NCI-H1694 (cell line): ENCODE measurements around the gene OR5H1.
"Not testable (repeated sequence)": the region's sequence is repeated elsewhere in the genome, so short reads cannot be mapped to it uniquely, and the experiment has no call there.

ENCODE experiments used
- DNase-seq: peaks from one replicate; lab custom pipeline; 2025; lab: John Stamatoyannopoulos, UW

The OR5H1 gene

GRCh38 chr3:98130421-98130820, at the start of gene OR5H1:
TSS of gene OR5H1 (plus strand) at chr3:98130721. CDS start at chr3:98132698, 1,977 bp downstream.
- DNase-seq = no peak

- no peak for DNase-seq
Measured at GRCh38 chr3:98086873-98087272, 43.6 kb upstream of the OR5H1 start, which contains the start of gene OR5AC2. TSS of gene OR5AC2 (plus strand) at chr3:98087173. CDS start at chr3:98087173, 0 bp downstream.

- no peak for DNase-seq
Measured at GRCh38 chr3:98095882-98096281, 34.6 kb upstream of the OR5H1 start.

- DNase-seq = no peak
Measured at GRCh38 chr3:98099848-98100247, 30.7 kb upstream of the OR5H1 start.

GRCh38 chr3:98108162-98108561, 22.4 kb upstream of the OR5H1 start:
- no peak for DNase-seq

GRCh38 chr3:98109807-98110549, 20.5 kb upstream of the OR5H1 start:
- no peak for DNase-seq

GRCh38 chr3:98110550-98110908, 20.0 kb upstream of the OR5H1 start:
- DNase-seq = no peak

- no peak for DNase-seq
Measured at GRCh38 chr3:98114264-98114663, 16.3 kb upstream of the OR5H1 start.

- DNase-seq = no peak
Measured at GRCh38 chr3:98115717-98116116, 14.8 kb upstream of the OR5H1 start.

GRCh38 chr3:98136631-98137030, 6.1 kb downstream of the OR5H1 start:
- DNase-seq = no peak

- DNase-seq = not testable (repeated sequence)
Measured at GRCh38 chr3:98137826-98138557, 7.5 kb downstream of the OR5H1 start.

- DNase-seq = no peak
Measured at GRCh38 chr3:98140531-98140930, 10.0 kb downstream of the OR5H1 start.

- DNase-seq = no peak
Measured at GRCh38 chr3:98147179-98147578, 16.7 kb downstream of the OR5H1 start, which contains the start of gene OR5H14. TSS of gene OR5H14 (plus strand) at chr3:98147479. CDS start at chr3:98149386, 1,907 bp downstream.

- no peak for DNase-seq
Measured at GRCh38 chr3:98148751-98149150, 18.2 kb downstream of the OR5H1 start.

- not testable (repeated sequence) for DNase-seq
Measured at GRCh38 chr3:98149456-98149855, 18.9 kb downstream of the OR5H1 start.

- DNase-seq = no peak
Measured at GRCh38 chr3:98151241-98151640, 20.7 kb downstream of the OR5H1 start.

- no peak for DNase-seq
Measured at GRCh38 chr3:98166396-98166795, 35.9 kb downstream of the OR5H1 start, which contains the start of gene OR5H15. TSS of gene OR5H15 (plus strand) at chr3:98166696. CDS start at chr3:98168700, 2,004 bp downstream.

GRCh38 chr3:98171071-98171470, 40.5 kb downstream of the OR5H1 start:
- DNase-seq = no peak

- no peak for DNase-seq
Measured at GRCh38 chr3:98172621-98173020, 42.1 kb downstream of the OR5H1 start.

- no peak for DNase-seq
Measured at GRCh38 chr3:98180319-98180890, 49.9 kb downstream of the OR5H1 start.

GRCh38 chr3:98182196-98182595, 51.7 kb downstream of the OR5H1 start:
- DNase-seq = no peak

GRCh38 chr3:98185180-98185579, 54.7 kb downstream of the OR5H1 start:
- DNase-seq = no peak
